HG03280 (cell line): ENCODE results near the gene ITGAD.

ENCODE experiments used
- ATAC-seq: cut with Tn5 transposase; IDR thresholded peaks from one replicate; pipeline ENCODE4 v1.9.1; 2021; ENCODE audit warnings: mild to moderate bottlenecking, moderate library complexity; ENCODE audit not compliant: unreplicated experiment

The ITGAD gene

GRCh38 chr16:31393056-31393455, at the start of gene ITGAD:
ITGAD (plus strand) TSS chr16:31393335; CDS start chr16:31393361, 26 bp downstream.
- ATAC-seq = no peak

GRCh38 chr16:31344712-31345111, 48.4 kb upstream of the ITGAD start:
- ATAC-seq = peak; percentile 58

GRCh38 chr16:31347445-31347844, 45.7 kb upstream of the ITGAD start:
- ATAC-seq = no peak

GRCh38 chr16:31348579-31348978, 44.6 kb upstream of the ITGAD start:
- ATAC-seq = no peak

GRCh38 chr16:31350275-31351005, 42.7 kb upstream of the ITGAD start:
- no peak for ATAC-seq

GRCh38 chr16:31351246-31351941, 41.7 kb upstream of the ITGAD start:
- no peak for ATAC-seq

GRCh38 chr16:31351942-31352325, 41.2 kb upstream of the ITGAD start:
- no peak for ATAC-seq

- ATAC-seq = no peak
Observed at GRCh38 chr16:31352376-31353115, 40.6 kb upstream of the ITGAD start.

- peak; percentile 43 for ATAC-seq
Observed at GRCh38 chr16:31354394-31355291, 38.5 kb upstream of the ITGAD start, which contains the start of gene ITGAX. ITGAX (plus strand) TSS chr16:31355176; CDS start chr16:31355255, 79 bp downstream.

GRCh38 chr16:31355431-31356100, 37.6 kb upstream of the ITGAD start:
- ATAC-seq = no peak

GRCh38 chr16:31356566-31357323, 36.4 kb upstream of the ITGAD start:
- ATAC-seq = no peak

GRCh38 chr16:31357324-31358109, 35.6 kb upstream of the ITGAD start:
- no peak for ATAC-seq

GRCh38 chr16:31360251-31360650, 32.9 kb upstream of the ITGAD start:
- no peak for ATAC-seq

GRCh38 chr16:31361201-31362110, 31.7 kb upstream of the ITGAD start:
- no peak for ATAC-seq

GRCh38 chr16:31362476-31363405, 30.4 kb upstream of the ITGAD start:
- ATAC-seq = no peak

GRCh38 chr16:31363721-31364120, 29.4 kb upstream of the ITGAD start:
- ATAC-seq = no peak
